GM04504 (cell line): ENCODE results near the gene ZNF652.

Experiments
- DNase-seq: peaks from one replicate; pipeline ENCODE4 v3.0.0-alpha.2; 2012; ENCODE audit warnings: low read depth

Gene ZNF652

DNA sequence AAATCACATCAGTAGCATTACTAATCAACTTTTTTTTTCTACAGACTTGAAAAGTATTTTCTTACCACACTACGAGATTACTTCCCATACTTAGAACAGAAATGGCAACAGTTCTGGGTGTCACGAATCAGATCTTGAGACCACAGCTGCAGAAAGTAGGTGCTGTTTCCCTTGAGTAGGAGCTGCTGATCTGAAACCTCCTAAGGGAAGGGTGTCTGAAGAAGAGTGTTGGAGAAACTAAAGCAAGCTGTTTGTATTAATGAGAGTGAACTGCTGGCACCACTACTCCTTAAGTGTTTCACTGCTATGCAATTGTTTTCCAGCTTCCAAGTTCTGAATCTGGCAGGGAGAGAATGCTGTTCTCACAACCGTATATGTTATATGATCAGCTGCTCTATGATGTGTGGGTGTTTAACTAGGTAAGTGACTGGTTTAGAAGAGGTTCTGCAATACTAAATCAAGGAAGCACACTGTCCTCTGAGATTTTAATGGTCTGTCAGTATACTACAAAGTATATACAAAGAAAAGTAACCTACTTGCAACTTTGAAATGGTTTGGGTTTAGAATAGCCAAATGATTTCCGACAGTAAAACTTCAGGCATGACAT lies 3.3 kb downstream of the ZNF652 start:
- DNase-seq: no peak

DNA sequence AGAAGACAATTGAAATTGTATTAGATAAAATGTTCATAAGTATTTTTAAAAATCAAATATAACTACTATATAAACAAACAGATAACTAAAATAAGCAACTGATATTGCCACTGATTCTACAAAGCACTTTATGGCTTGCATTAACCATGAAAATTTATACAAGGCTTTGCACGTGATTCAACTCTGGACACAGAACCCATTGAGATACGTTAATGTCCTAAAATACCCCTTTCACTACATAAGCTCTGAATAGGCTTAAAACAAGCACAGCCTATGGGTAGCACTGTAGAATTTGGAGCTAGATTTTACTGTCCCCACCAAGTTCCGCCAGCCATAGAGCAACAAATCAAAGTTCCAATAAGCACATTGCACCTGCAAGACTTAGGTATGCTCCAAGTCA lies 4.5 kb downstream of the ZNF652 start:
- no peak for DNase-seq

DNA sequence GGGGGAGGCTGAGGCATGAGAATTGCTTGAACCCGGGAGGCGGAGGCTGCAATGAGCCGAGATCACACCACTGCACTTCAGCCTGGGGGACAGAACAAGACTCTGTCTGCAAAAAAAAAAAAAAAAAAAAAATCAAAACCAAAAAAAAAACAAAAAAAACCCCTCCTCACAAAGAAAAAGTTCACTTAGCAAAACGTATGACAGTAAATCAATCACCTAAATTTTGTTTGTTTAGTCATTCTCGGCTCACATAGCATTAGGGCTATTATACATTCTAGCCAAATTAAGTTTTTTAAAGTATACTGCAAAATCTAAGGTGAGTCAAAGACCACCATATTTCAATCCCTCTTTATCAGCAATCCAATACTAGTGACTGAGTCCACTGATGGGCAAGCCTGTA lies 5.7 kb downstream of the ZNF652 start:
- no peak for DNase-seq

DNA sequence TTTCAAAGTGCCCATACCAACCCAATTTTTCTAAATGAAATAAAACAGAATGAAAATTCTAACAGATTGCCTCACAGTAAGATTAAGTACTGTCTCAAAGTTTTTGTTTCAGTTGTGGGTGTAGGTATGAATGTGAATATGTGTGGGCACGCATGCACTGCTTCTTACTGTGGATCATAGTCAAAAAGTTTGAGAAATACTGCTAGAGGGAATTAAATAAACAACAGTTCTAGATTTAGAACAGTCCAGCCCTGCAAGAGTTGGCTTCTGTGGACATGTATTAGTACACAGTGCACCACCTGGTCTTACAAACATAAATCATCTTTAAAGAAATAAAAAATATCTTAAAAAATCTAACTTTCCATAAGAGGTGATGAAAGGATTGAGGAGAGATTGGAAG lies 8.4 kb downstream of the ZNF652 start:
- DNase-seq: no peak

DNA sequence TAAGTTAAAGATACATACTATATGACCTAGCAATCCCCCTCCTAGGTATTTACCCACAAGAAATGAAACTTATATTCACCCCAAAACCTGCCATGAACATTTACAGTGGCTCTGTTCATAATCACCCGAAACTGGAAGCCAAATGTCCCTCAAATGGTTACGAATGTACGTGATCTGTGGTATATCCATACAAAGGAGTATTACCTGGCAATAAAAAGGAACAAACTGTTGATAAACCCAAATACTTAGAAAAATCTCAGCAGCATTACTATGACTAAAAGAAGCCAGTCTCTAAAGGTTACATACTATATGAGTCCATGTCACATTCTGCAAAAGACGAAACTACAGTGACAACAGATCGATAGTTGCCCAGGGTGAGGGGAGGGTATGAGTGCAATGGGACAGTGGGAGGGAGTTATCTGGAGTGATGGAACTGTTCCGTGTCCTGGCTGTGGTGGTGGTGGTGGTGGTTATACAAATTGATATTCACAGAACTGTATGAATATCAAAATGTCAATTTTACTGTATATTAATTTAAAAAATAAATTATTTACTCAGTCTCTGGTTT lies 9.4 kb downstream of the ZNF652 start:
- DNase-seq: no peak

DNA sequence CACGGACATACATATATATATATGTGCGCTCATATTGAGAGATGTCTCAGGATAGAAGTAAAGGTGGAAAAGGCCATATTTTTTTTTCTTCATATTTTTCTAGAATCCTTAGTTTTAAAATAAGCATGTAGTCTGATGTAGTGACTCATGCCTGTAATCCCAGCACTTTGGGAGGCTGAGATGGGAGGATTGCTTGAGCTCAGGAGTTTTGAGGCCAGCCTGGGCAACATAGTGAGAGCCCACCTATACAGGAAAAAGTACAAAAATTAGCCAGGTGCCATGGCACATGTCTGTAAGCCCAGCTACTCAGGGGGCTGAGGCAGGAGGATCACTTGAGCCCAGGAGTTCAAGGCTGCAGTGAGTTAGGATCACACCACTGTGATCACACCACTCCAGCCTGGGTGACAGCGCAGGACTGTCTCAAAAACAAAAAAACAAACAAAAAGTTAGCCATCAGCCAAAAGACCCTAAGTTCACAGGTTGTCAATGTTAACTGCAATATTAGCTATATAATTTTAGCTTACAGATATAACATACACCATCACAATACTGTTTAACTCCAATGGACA lies 10.4 kb downstream of the ZNF652 start:
- DNase-seq: no peak

GRCh38 chr17:49349541-49349940 lies 12.5 kb downstream of the ZNF652 start:
- no peak for DNase-seq

- DNase-seq: no peak
Measured at GRCh38 chr17:49344914-49345313, 17.1 kb downstream of the ZNF652 start.

GRCh38 chr17:49343273-49343672 lies 18.8 kb downstream of the ZNF652 start:
- DNase-seq: no peak

GRCh38 chr17:49342575-49342936 lies 19.5 kb downstream of the ZNF652 start:
- no peak for DNase-seq

DNA sequence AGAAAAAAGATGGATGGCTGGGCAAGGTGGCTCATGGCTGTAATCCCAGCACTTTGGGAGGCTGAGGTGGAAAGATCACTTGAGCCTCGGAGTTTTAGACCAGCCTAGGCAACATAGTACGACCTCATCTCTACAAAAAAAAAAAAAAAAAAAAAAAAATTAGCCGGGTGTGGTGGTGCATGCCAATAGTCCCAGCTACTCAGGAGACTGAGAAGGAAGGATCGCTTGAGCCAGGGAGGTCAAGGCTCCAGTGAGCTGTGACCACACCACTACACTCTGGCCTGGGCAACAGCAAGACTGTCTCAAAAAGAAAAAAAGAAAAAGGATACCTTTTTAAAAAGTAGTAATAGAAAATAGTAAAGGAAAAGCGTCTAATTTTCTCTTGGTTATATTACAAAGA lies 20.7 kb downstream of the ZNF652 start:
- no peak for DNase-seq

DNA sequence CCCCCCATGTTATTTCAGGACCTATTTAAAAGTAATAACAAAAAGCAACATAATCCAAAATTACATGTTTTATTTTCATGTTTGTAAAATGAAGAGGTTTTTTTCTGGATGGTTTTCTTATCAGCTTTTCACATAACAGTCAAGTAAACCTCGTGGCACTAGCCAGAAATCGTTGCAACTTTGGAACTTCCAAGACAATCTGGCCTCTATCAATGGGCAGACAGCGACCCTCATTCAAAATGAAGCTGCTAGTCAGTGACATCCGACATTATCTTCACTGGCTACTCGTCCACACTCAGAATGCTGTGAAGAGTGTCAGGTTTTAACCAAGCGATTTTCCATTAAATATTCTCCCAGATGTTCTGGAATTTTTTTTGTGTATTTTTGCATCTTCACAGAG lies 22.7 kb downstream of the ZNF652 start:
- DNase-seq: no peak

GRCh38 chr17:49338883-49339282 lies 23.2 kb downstream of the ZNF652 start:
- no peak for DNase-seq

DNA sequence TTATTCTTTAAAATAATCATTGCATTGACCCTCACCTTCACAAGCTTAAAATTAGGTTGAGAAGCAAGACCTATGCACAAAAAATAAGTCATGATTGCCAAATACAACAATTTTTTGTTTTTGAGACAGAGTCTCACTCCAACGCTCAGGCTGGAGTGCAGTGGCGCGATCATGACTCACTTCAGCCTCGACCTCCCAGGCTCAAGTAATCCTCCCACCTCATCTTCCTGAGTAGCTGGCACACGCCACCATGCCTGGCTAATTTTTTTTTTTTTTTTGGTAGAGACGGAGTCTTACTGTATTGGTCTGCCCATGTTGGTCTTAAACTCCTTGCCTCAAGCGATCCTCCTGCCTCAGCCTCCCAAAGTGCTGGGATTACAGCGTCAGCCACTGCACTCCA lies 24.2 kb downstream of the ZNF652 start:
- DNase-seq: no peak

DNA sequence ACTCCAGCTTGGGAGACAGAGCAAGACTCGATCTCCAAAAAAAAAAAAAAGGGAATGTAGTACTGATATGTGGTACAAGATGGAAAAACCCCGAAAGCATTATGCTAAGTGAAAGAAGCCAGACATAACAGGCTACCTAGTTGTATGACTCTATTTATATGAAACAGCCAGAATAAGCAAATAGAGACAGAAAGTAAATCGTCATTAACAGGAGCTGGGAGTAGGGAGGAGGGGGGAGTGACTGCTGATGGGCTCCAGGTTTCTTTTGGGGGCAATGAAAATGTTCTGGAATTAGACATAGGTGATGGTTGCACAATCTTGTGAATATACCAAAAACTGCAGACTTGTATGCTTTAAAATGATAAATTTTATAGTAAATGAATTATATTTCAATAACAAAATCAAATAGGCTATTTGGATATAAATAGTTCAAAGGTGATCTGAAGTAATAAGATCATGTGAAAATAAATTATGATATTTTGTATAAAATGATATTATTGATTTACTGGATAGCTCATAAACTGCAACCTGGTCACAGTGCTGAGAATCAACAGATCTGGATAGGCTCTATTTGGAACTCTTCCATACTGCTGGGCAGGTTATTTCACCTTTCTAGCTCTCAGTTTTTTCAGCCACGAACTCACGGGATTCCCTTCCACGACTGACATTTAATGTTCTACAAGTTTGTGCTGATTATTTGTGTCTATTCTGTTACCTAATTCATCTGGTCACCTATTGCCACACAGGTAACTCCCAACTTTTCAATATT lies 27.1 kb downstream of the ZNF652 start:
- DNase-seq: no peak

DNA sequence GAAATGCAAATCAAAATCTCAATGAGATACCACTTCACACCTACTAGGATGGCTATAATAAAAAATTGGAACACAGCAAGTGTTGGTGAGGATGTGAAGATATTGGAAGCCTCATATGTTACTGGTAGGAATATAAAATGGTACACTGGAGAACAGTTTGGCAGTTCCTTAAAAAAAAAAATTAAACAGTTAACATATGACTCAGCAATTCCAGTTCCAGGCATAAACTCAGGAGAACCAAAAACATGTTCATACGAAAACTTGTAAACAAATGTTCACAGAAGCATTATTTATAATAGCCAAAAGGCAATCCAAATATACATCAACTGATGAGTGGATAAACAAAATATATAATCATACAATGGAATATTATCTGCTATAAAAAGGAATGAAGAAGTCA lies 28.2 kb downstream of the ZNF652 start:
- no peak for DNase-seq

DNA sequence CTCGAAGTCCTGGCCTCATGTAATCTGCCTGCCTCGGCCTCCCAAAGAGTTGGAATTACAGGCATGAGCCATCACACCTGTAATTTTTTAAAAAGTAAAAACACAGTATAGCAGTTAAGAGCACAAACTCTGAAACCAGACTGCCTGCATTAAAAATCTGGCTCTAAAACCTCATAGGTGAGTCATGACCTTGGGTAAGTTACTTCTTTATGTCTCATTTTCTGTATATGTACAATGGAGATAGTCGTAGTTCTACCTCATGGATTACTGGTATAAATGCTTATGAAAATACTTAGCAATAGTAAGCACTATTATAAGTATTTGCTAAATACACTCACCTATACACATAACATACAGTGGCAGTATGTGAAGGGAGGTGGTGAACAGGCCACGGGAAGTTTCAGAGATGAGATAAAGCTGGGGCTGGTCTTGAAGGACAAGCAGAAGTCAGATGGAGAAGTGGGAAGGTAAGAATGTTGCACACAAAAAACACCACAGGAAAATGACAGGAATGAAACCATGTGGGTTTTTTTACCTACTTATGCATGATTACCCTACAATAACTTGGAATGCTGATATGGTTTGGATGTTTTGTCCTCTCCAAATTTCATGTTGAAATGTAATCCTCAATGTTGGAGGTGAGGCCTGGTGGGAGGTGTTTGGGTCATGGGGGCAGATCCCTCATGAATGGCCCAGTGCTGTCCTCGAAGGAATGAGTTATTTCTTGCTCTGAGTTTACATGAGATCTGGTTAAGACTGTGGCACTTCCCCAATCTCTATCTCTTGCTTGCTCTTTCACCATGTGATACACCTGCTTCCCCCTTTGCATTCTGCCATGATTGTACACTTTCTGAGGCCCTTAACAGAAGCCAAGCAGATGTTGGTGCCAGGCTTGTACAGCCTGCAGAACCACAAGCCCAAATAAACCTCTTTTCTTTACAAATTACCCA lies 33.9 kb downstream of the ZNF652 start:
- no peak for DNase-seq

GRCh38 chr17:49325980-49326379 lies 36.1 kb downstream of the ZNF652 start:
- no peak for DNase-seq

- DNase-seq: no peak
Measured at GRCh38 chr17:49318435-49318965, 43.5 kb downstream of the ZNF652 start.

DNA sequence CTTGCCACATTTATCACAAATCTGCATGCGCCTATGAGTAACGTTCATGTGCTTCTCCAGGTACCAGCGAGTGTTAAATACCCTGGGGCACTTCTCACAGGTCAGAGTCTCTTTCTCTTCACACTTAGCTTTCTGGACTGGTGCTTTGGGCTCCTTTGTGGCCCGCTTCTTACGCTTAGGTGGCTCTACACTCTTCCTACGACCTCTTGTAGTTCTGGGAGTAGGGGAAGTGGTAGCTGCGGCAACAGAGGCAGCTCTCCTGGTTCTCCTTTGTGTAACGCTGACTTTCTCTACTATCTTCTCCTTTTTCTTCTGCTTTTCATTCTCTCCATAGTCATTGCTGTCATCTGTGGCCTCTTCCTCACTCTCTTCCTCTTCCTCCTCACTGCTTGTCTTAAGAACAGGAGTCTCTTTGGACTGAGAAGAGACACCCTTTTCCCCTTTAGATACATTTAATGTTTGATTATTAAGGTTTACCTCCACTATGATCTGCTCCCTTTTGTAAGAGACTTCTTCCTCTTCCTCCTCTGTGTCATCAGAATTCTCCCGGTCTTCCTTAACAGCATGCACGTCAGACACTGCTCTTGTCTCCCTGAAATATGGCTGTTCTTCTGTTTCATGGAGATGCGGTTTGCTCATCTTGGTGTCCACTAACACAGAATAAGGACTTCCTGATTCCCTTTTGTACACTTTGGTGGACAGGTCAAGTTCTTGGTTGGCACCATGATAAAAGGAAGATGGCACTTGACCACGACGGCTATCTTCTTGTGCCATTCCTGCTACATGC lies 45.0 kb downstream of the ZNF652 start:
- DNase-seq: no peak

- DNase-seq: no peak
Measured at GRCh38 chr17:49316258-49316570, 45.8 kb downstream of the ZNF652 start.
